Upper lobe of left lung (tissue), 6 donors: ENCODE data around the gene SPATA12. TPM values are rescaled to one million over a fixed set of nuclear protein-coding genes. Genes with fewer than 3 reads are reported as not detected.

Experiments
- ATAC-seq, 2 donors: fragments of 200-7000 bp; cut with Tn5 transposase; one replicate each; pipeline ENCODE4 v1.9.1; 2022; ENCODE audit warnings: mild to moderate bottlenecking in 2 of 2, moderate library complexity in 2 of 2; ENCODE audit not compliant: low FRiP score in 2 of 2
- DNase-seq, 2 donors: peaks; one replicate each; pipeline ENCODE4 v3.0.0-alpha.2; 2019 to 2020
- H3K27ac ChIP-seq, 4 donors: fragments of 200-600 bp; sonication (generic); one replicate each; pipeline ENCODE4 v1.5.1; 2016 to 2019
- H3K27me3 ChIP-seq, 4 donors: fragments of 200-600 bp; sonication (generic); one replicate each; pipeline ENCODE4 v1.5.1; 2017 to 2019
- H3K36me3 ChIP-seq, 4 donors: fragments of 200-600 bp; sonication (generic); one replicate each; pipeline ENCODE4 v1.5.1; 2016 to 2019
- H3K4me1 ChIP-seq, 4 donors: fragments of 200-600 bp; sonication (generic); one replicate each; pipeline ENCODE4 v1.5.1; 2018 to 2019
- H3K4me3 ChIP-seq, 4 donors: fragments of 200-600 bp; sonication (generic); one replicate each; pipeline ENCODE4 v1.5.1; 2017 to 2019; ENCODE audit warnings: mild to moderate bottlenecking in 2 of 4, moderate library complexity in 1 of 4
- H3K9me3 ChIP-seq, 4 donors: fragments of 200-600 bp; sonication (generic); one replicate each; pipeline ENCODE4 v1.5.1; 2018 to 2019
- CTCF ChIP-seq, 6 experiments: fragments of 450-650 bp in 4 of 6; fragments of 200-600 bp in 2 of 6; sonication (generic) in 2 of 6; IDR thresholded peaks; one replicate each; pipeline ENCODE4 v1.5.1; 2016 to 2019; ENCODE audit warnings: antibody characterized with exemption in 6 of 6
- EP300 ChIP-seq, 4 donors: sonication (generic); formaldehyde crosslinking; IDR thresholded peaks; one replicate each; pipeline ENCODE4 v1.5.1; 2017; ENCODE audit warnings: antibody characterized with exemption in 4 of 4, control low read depth in 2 of 4
- POLR2A ChIP-seq, 4 donors: fragments of 450-650 bp; IDR thresholded peaks; one replicate each; pipeline ENCODE4 v1.5.1; 2016 to 2017; ENCODE audit warnings: antibody characterized with exemption in 4 of 4, mild to moderate bottlenecking in 2 of 4
- POLR2AphosphoS5 ChIP-seq, 2 donors: sonication (generic); formaldehyde crosslinking; IDR thresholded peaks; one replicate each; pipeline ENCODE4 v1.5.1; 2017; ENCODE audit warnings: antibody characterized with exemption in 2 of 2
- WGBS, 2 donors: methylation state at CpG; one replicate each; pipeline ENCODE4 v1.1.5; 2017 to 2018; 5-methylcytosine and 5-hydroxymethylcytosine counted together
- total RNA-seq, 6 donors: library from RNA; depleted of rRNA in 4 of 6; stranded (reverse); fragments of >200 nt in 4 of 6; gene quantifications; one replicate each; pipeline versions ENCODE4 v1.1.0 to v1.2.1, GENCODE V29; 2016 to 2021
- donor health status: DM: no; HTN: no; CAD: no; lungs with moderate emphysema.
- donor health status: DM: no; HTN: yes; CAD: no; lungs with severe emphysema.

The SPATA12 gene
- total RNA-seq, 6 donors from 2014 or later, result 0.27 to 1.0 (median 0.36) TPM; not detected in 2

- WGBS, 2 donors, result 93 to 95% methylated on average over 5 of the region's 5 CpGs
- no peaks in the 10 kb centered on the region for H3K9me3 ChIP-seq
Observed at GRCh38 chr3:57038466-57039164, 21.8 kb upstream of the SPATA12 start.

GRCh38 chr3:57041674-57042073 lies 18.8 kb upstream of the SPATA12 start:
- peak in 1 of 2 donors; percentile 61 for ATAC-seq
- 71 to 87% methylated on average over 6 of the region's 6 CpGs for WGBS, 2 donors
- no peak for TF ChIP-seq EP300 (IDR thresholded peaks at IDR 0.05)
- no peak for TF ChIP-seq POLR2AphosphoS5 (IDR thresholded peaks at IDR 0.05)
- no peak for TF ChIP-seq CTCF (IDR thresholded peaks at IDR 0.05)
- TF ChIP-seq POLR2A (IDR thresholded peaks at IDR 0.05), result no peak
- Histone ChIP-seq H3K27ac (no peak overlapping the region), H3K4me3 (no peak overlapping the region), H3K4me1 (no peaks in the 10 kb centered on the region), H3K9me3 (no peaks in the 10 kb centered on the region), H3K36me3 (no peaks in the 10 kb centered on the region), H3K27me3 (no peaks in the 10 kb centered on the region)
- no peak for DNase-seq

More at GRCh38 chr3:57038466-57039164, 21.8 kb upstream of the SPATA12 start:
- Histone ChIP-seq H3K4me1 (no peaks in the 10 kb centered on the region), H3K27ac (no peak overlapping the region), H3K4me3 (no peak overlapping the region), H3K36me3 (no peaks in the 10 kb centered on the region), H3K27me3 (no peaks in the 10 kb centered on the region)
- TF ChIP-seq POLR2AphosphoS5 (IDR thresholded peaks at IDR 0.05) (no peak), CTCF (IDR thresholded peaks at IDR 0.05) (no peak), EP300 (IDR thresholded peaks at IDR 0.05) (no peak), POLR2A (IDR thresholded peaks at IDR 0.05) (no peak)
- ATAC-seq, result no peak
- DNase-seq, result no peak

GRCh38 chr3:57043518-57043917 lies 16.9 kb upstream of the SPATA12 start:
- ATAC-seq (no peak), DNase-seq (no peak)
- Histone ChIP-seq H3K27me3 (no peaks in the 10 kb centered on the region), H3K36me3 (no peaks in the 10 kb centered on the region), H3K4me1 (no peaks in the 10 kb centered on the region), H3K27ac (no peak overlapping the region), H3K4me3 (no peak overlapping the region), H3K9me3 (no peaks in the 10 kb centered on the region)
- WGBS, 2 donors, result 0% methylated on average over 1 of the region's 1 CpG
- TF ChIP-seq POLR2AphosphoS5 (IDR thresholded peaks at IDR 0.05), result no peak
- TF ChIP-seq POLR2A (IDR thresholded peaks at IDR 0.05), result no peak
- no peak for TF ChIP-seq EP300 (IDR thresholded peaks at IDR 0.05)
- TF ChIP-seq CTCF (IDR thresholded peaks at IDR 0.05), result no peak

GRCh38 chr3:57046101-57046765 lies 14.2 kb upstream of the SPATA12 start:
- no peak overlapping the region for H3K4me3 ChIP-seq
- WGBS, 2 donors, result 65 to 79% methylated on average over 6 to 7 of the region's 7 CpGs
- no peaks in the 10 kb centered on the region for H3K4me1 ChIP-seq
- DNase-seq (no peak), ATAC-seq (no peak)
- no peaks in the 10 kb centered on the region for H3K9me3 ChIP-seq
- no peaks in the 10 kb centered on the region for H3K27me3 ChIP-seq
- TF ChIP-seq EP300 (IDR thresholded peaks at IDR 0.05) (no peak), CTCF (IDR thresholded peaks at IDR 0.05) (no peak), POLR2AphosphoS5 (IDR thresholded peaks at IDR 0.05) (no peak), POLR2A (IDR thresholded peaks at IDR 0.05) (no peak)
- no peaks in the 10 kb centered on the region for H3K36me3 ChIP-seq
- H3K27ac ChIP-seq, result no peak overlapping the region
